Transverse colon (tissue), 4 donors: ENCODE results near the gene KRTAP9-3. TPM values are rescaled to one million over a fixed set of nuclear protein-coding genes. Genes with fewer than 3 reads are reported as not detected.
"Not testable (repeated sequence)": the region's sequence is repeated elsewhere in the genome, so short reads cannot be mapped to it uniquely, and the experiment has no call there.

Experiments used
- DNase-seq: peaks from one replicate; pipeline ENCODE4 v3.0.0-alpha.2; 2019
- H3K27ac ChIP-seq, 4 donors: fragments of 200-600 bp; sonication (generic); 2 replicates each; pipeline ENCODE4 v1.5.1; 2016 to 2018; ENCODE audit warnings: inconsistent platforms in 4 of 4
- H3K27me3 ChIP-seq: fragments of 200-600 bp; sonication (generic); 2 replicates; pipeline ENCODE4 v1.5.1; 2017; ENCODE audit warnings: inconsistent platforms
- H3K36me3 ChIP-seq, 4 donors: fragments of 200-600 bp; sonication (generic); 2 replicates each; pipeline ENCODE4 v1.5.1; 2017 to 2019; ENCODE audit warnings: inconsistent platforms in 4 of 4
- H3K4me1 ChIP-seq, 4 donors: fragments of 200-600 bp; sonication (generic); 2 replicates each; pipeline ENCODE4 v1.5.1; 2017 to 2020; ENCODE audit warnings: inconsistent platforms in 4 of 4
- H3K4me3 ChIP-seq, 4 donors: fragments of 200-600 bp; sonication (generic); 1 replicate in 1 of 4; 2 replicates in 3 of 4; pipeline versions ENCODE4 v1.5.1 to v1.6.1; 2017 to 2019; ENCODE audit warnings: inconsistent platforms in 4 of 4
- H3K9me3 ChIP-seq, 2 donors: fragments of 200-600 bp; sonication (generic); 2 replicates each; pipeline ENCODE4 v1.5.1; 2017 to 2019; ENCODE audit warnings: inconsistent platforms in 2 of 2
- CTCF ChIP-seq, 5 experiments: fragments of 200-600 bp in 3 of 5; fragments of 450-650 bp in 2 of 5; sonication (generic) in 3 of 5; IDR thresholded peaks; 1 replicate in 2 of 5; 2 replicates in 3 of 5; pipeline ENCODE4 v1.5.1; 2016 to 2017; ENCODE audit warnings: antibody characterized with exemption in 5 of 5, inconsistent platforms in 3 of 5, mild to moderate bottlenecking in 2 of 5, moderate library complexity in 1 of 5
- EP300 ChIP-seq: sonication (generic); formaldehyde crosslinking; IDR thresholded peaks from one replicate; pipeline ENCODE4 v1.6.1; 2017; ENCODE audit warnings: antibody characterized with exemption, low read depth
- POLR2A ChIP-seq: fragments of 450-650 bp; IDR thresholded peaks from one replicate; pipeline ENCODE4 v1.6.1; 2016; ENCODE audit warnings: antibody characterized with exemption, mild to moderate bottlenecking, moderate library complexity
- POLR2AphosphoS5 ChIP-seq, 3 donors: sonication (generic); formaldehyde crosslinking; IDR thresholded peaks; one replicate each; pipeline ENCODE4 v1.6.1; 2016; ENCODE audit warnings: antibody characterized with exemption in 3 of 3
- WGBS, 2 donors: methylation state at CpG; one replicate each; pipeline ENCODE4 v1.1.5; 2018; ENCODE audit warnings: low coverage in 1 of 2; 5-methylcytosine and 5-hydroxymethylcytosine counted together
- in situ Hi-C, 4 donors: fragments of 200-750 bp; cut with MboI; loops; one replicate each; pipeline versions ENCODE4 v1.15.0 to v1.15.1; 2017; ENCODE audit warnings: low sequenced_read_pairs in 3 of 4, low pct_ligation_motif_present in 1 of 4, low pct_unique_long_range_greater_than_20kb in 1 of 4
- intact Hi-C: fragments of 100-400 bp; cut with DNase I; formaldehyde crosslinking; loops from one replicate; pipeline ENCODE4 v1.15.1; 2023; ENCODE audit warnings: low total_unique reads
- total RNA-seq, 4 donors: library from RNA; depleted of rRNA; stranded (reverse); fragments of >200 nt; gene quantifications; one replicate each; pipeline ENCODE4 v1.1.0, GENCODE V29; 2016

Gene KRTAP9-3
- not detected for total RNA-seq

GRCh38 chr17:41232399-41233105 is at the start of gene KRTAP9-3:
Gene KRTAP9-3, plus strand, starts transcription at chr17:41232449. Its CDS starts 53 bp downstream, at chr17:41232502.
- DNase-seq, H3K4me3 ChIP-seq, H3K4me1 ChIP-seq, H3K27ac ChIP-seq, in situ Hi-C loops, H3K36me3 ChIP-seq, intact Hi-C loops, H3K9me3 ChIP-seq: not testable (repeated sequence)
- 80% methylated on average over 1 of the region's 1 CpG; no CpG with 5 or more reads in 1 of the 2 donors for WGBS, 2 donors
- peaks cover 24% of the 10 kb centered on the region for H3K27me3 ChIP-seq

DNA sequence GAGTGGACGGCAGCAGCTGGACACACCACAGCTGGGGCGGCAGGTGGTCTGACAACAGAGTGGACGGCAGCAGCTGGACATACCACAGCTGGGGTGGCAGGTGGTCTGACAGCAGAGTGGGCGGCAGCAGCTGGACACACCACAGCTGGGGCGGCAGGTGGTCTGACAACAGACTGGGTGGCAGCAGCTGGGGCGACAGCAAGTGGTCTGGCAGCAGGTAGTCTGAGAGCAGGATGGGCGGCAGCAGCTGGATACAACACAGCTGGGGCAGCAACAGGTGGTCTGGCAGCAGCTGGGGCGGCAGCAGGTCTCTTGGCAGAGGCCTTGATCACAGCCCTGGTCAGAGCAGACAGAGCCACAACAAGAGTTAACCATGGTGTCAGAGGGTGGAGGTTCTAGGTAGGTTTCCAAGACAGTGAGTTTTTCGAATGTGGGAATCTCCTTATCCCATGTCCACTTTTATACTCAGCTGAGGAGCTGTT is 47.7 kb upstream of the KRTAP9-3 start, which contains the start of gene KRTAP4-1:
TSS of gene KRTAP4-1 (minus strand) at position 432 of the 482 bp plus-strand sequence. CDS start at position 375, 57 bp downstream.
- no peaks in the 10 kb centered on the region for H3K9me3 ChIP-seq
- H3K27me3 ChIP-seq = peaks cover 19% of the 10 kb centered on the region
- H3K4me1 ChIP-seq = peaks cover 0 to 13% (median 0%) of the 10 kb centered on the region in 4 donors
- TF ChIP-seq POLR2A (no peak), CTCF (IDR thresholded peaks at IDR 0.05) (no peak), EP300 (no peak), POLR2AphosphoS5 (IDR thresholded peaks at IDR 0.05) (no peak)
- DNase-seq = no peak
- 0 to 67% methylated on average over 1 to 8 of the region's 9 CpGs for WGBS, 2 donors
- intact Hi-C loops = no loop called here
- H3K36me3 ChIP-seq = no peaks in the 10 kb centered on the region
- H3K27ac ChIP-seq = no peak within 1 kb of the TSS
- in situ Hi-C loops = no loop called here
- H3K4me3 ChIP-seq = no peak within 1 kb of the TSS

DNA sequence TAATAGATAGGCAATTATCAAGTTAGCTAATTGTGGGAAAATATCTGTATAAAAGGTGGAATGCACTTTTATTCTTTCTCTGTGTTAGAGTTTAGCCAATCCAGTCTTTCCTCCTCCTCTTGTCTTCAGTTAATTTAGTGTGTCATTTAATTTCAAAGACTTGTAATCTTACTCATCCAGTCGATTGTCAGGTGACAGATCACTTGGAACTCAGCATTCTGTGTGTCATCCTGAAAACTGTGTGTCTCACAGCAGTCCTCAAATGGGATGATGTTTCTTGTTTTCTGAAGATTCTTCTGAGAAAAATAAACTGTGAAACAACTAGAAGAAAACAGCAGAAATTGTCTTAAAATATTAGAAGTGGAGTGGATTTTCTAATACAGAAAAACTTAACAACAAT is 47.2 kb upstream of the KRTAP9-3 start:
- Histone ChIP-seq H3K27me3 (peaks cover 19% of the 10 kb centered on the region), H3K9me3 (no peaks in the 10 kb centered on the region), H3K4me3 (no peak overlapping the region), H3K36me3 (no peaks in the 10 kb centered on the region), H3K27ac (no peak overlapping the region), H3K4me1 (peaks cover 0 to 13% (median 0%) of the 10 kb centered on the region in 4 donors)
- intact Hi-C loops = no loop called here
- no peak for TF ChIP-seq CTCF (IDR thresholded peaks at IDR 0.05)
- TF ChIP-seq EP300 = no peak
- TF ChIP-seq POLR2A = no peak
- TF ChIP-seq POLR2AphosphoS5 (IDR thresholded peaks at IDR 0.05) = no peak
- WGBS, 2 donors = 42 to 50% methylated on average over 1 of the region's 1 CpG
- in situ Hi-C loops = no loop called here
- DNase-seq = no peak

GRCh38 chr17:41186872-41187271 is 45.4 kb upstream of the KRTAP9-3 start:
- in situ Hi-C loops (no loop called here), intact Hi-C loops (no loop called here)
- no peak for TF ChIP-seq POLR2AphosphoS5 (IDR thresholded peaks at IDR 0.05)
- no peak for TF ChIP-seq CTCF (IDR thresholded peaks at IDR 0.05)
- no peak for TF ChIP-seq EP300
- no peak for TF ChIP-seq POLR2A
- Histone ChIP-seq H3K4me1 (peaks cover 0 to 8% (median 0%) of the 10 kb centered on the region in 4 donors), H3K36me3 (no peaks in the 10 kb centered on the region), H3K9me3 (no peaks in the 10 kb centered on the region), H3K4me3 (no peak overlapping the region), H3K27me3 (peaks cover 13% of the 10 kb centered on the region), H3K27ac (no peak overlapping the region)
- 100% methylated on average over 2 of the region's 2 CpGs; no CpG with 5 or more reads in 1 of the 2 donors for WGBS, 2 donors
- DNase-seq = no peak

DNA sequence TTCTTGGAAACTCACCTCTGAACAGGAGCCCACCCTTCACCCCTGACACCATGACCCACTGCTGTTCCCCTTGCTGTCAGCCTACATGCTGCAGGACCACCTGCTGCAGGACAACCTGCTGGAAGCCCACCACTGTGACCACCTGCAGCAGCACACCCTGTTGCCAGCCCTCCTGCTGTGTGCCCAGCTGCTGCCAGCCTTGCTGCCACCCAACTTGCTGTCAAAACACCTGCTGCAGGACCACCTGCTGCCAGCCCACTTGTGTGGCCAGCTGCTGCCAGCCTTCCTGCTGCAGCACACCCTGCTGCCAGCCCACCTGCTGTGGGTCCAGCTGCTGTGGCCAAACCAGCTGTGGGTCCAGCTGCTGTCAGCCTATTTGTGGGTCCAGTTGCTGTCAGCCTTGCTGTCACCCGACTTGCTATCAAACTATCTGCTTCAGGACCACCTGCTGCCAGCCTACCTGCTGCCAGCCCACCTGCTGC is 42.4 kb upstream of the KRTAP9-3 start, which contains the start of gene KRTAP9-1:
TSS of gene KRTAP9-1 (plus strand) at position 51 of the 482 bp plus-strand sequence. CDS start at position 51, 0 bp downstream.
- H3K4me3 ChIP-seq, H3K9me3 ChIP-seq, in situ Hi-C loops, H3K27me3 ChIP-seq, intact Hi-C loops, H3K4me1 ChIP-seq, H3K36me3 ChIP-seq, H3K27ac ChIP-seq, DNase-seq: not testable (repeated sequence)
- no CpG with 5 or more reads among the region's 1 CpG for WGBS, 2 donors
